Peyer's patch (tissue), 4 donors: ENCODE data around the gene MLH3. TPM values are rescaled to one million over a fixed set of nuclear protein-coding genes. Genes with fewer than 3 reads are reported as not detected.
A peak's percentile ranks its signal among the peaks of the same experiment; 100 is the strongest.

Experiments used
- DNase-seq, 3 donors: peaks; one replicate each; pipeline ENCODE4 v3.0.0-alpha.2; 2017 to 2019
- H3K27ac ChIP-seq, 4 donors: fragments of 200-600 bp; sonication (generic); one replicate each; pipeline ENCODE4 v1.5.1; 2016 to 2019
- H3K27me3 ChIP-seq, 2 donors: fragments of 200-600 bp; sonication (generic); one replicate each; pipeline ENCODE4 v1.5.1; 2019
- H3K36me3 ChIP-seq, 3 donors: fragments of 200-600 bp; sonication (generic); one replicate each; pipeline ENCODE4 v1.5.1; 2016 to 2019
- H3K4me1 ChIP-seq, 4 donors: fragments of 200-600 bp; sonication (generic); one replicate each; pipeline ENCODE4 v1.5.1; 2016 to 2019
- H3K4me3 ChIP-seq, 4 donors: fragments of 200-600 bp; sonication (generic); 1 replicate in 3 of 4; 2 replicates in 1 of 4; pipeline ENCODE4 v1.5.1; 2016 to 2019; ENCODE audit warnings: mild to moderate bottlenecking in 1 of 4
- H3K9me3 ChIP-seq, 4 donors: fragments of 200-600 bp; sonication (generic); one replicate each; pipeline ENCODE4 v1.5.1; 2016 to 2019; ENCODE audit warnings: mild to moderate bottlenecking in 1 of 4
- POLR2A ChIP-seq, 2 donors: fragments of 450-650 bp; IDR thresholded peaks; one replicate each; pipeline ENCODE4 v1.5.1; 2017; ENCODE audit warnings: antibody characterized with exemption in 2 of 2, mild to moderate bottlenecking in 2 of 2, moderate library complexity in 2 of 2
- total RNA-seq, 4 donors: library from RNA; depleted of rRNA; stranded (reverse); fragments of >200 nt; gene quantifications; one replicate each; pipeline ENCODE4 v1.1.0, GENCODE V29; 2016
- TF ChIP-seq, protein P1 (sequence below), 6 experiments: fragments of 450-650 bp in 4 of 6; fragments of 200-600 bp in 2 of 6; sonication (generic) in 1 of 6; IDR thresholded peaks; one replicate each; pipeline ENCODE4 v1.5.1; 2017 to 2019; ENCODE audit warnings: antibody characterized with exemption in 6 of 6, mild to moderate bottlenecking in 3 of 6, moderate library complexity in 1 of 6

Gene MLH3
- total RNA-seq, 4 donors from 2014 or later: 40.6 to 57.0 (median 48.5) TPM

DNA sequence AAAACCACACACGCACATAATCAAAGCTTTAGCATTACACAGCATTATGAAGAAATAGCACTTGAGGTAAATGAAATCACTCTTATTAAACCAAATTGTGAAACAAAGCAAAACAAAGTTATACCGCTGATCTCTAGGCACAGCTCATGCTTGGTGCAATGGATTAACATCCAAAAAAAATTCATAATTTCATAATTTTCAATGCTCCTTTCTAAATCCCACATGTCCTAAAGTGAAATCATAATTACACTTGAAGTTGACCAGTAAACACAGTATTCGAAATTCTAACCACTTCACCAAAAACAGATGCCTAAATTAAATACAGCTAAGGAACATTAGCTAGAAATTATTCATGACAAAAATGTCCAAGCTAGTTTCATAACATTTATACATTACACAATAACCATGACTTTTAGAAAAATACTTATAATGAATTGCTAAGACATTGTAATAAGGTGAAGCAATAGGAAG lies 1.5 kb downstream of the MLH3 start:
- TF ChIP-seq, protein P1, sequence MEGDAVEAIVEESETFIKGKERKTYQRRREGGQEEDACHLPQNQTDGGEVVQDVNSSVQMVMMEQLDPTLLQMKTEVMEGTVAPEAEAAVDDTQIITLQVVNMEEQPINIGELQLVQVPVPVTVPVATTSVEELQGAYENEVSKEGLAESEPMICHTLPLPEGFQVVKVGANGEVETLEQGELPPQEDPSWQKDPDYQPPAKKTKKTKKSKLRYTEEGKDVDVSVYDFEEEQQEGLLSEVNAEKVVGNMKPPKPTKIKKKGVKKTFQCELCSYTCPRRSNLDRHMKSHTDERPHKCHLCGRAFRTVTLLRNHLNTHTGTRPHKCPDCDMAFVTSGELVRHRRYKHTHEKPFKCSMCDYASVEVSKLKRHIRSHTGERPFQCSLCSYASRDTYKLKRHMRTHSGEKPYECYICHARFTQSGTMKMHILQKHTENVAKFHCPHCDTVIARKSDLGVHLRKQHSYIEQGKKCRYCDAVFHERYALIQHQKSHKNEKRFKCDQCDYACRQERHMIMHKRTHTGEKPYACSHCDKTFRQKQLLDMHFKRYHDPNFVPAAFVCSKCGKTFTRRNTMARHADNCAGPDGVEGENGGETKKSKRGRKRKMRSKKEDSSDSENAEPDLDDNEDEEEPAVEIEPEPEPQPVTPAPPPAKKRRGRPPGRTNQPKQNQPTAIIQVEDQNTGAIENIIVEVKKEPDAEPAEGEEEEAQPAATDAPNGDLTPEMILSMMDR (IDR thresholded peaks at IDR 0.05): no peak
- TF ChIP-seq POLR2A (IDR thresholded peaks at IDR 0.05): no peak
- no peaks in the 10 kb centered on the region for H3K27me3 ChIP-seq
- no peaks in the 10 kb centered on the region for H3K9me3 ChIP-seq
- no peak for DNase-seq
- H3K36me3 ChIP-seq: peaks cover 0 to 3% (median 0%) of the 10 kb centered on the region in 3 donors
- peak overlapping the region; percentile 24 to 94 (median 47) for H3K27ac ChIP-seq
- no peak overlapping the region for H3K4me3 ChIP-seq
- H3K4me1 ChIP-seq: peaks cover 0 to 11% (median 0%) of the 10 kb centered on the region in 4 donors

DNA sequence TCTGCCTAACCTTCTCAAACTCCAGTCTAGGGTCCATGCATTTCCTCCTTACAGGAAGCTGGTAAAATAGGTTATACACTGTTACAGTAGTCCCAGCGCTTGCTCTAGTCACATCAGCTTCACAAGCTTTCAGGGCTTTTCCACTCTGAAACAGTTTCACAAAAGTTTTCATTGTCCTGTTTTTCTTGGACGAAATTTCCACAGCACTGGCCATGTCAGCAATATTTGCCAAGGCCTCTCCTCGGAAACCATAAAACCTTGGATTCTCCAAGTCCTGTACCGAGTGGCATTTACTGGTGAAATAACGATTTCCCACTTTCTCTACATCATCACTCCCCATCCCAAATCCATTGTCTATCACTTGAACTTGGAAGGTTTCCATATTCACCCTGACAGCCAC lies 2.1 kb downstream of the MLH3 start:
- Histone ChIP-seq H3K27me3 (no peaks in the 10 kb centered on the region), H3K36me3 (peaks cover 0 to 3% (median 0%) of the 10 kb centered on the region in 3 donors), H3K4me3 (no peak overlapping the region), H3K4me1 (peaks cover 0 to 14% (median 2%) of the 10 kb centered on the region in 4 donors), H3K9me3 (no peaks in the 10 kb centered on the region), H3K27ac (peak overlapping the region; percentile 24 to 52 (median 47))
- DNase-seq: no peak
- TF ChIP-seq, protein P1 (IDR thresholded peaks at IDR 0.05): no peak
- no peak for TF ChIP-seq POLR2A (IDR thresholded peaks at IDR 0.05)

DNA sequence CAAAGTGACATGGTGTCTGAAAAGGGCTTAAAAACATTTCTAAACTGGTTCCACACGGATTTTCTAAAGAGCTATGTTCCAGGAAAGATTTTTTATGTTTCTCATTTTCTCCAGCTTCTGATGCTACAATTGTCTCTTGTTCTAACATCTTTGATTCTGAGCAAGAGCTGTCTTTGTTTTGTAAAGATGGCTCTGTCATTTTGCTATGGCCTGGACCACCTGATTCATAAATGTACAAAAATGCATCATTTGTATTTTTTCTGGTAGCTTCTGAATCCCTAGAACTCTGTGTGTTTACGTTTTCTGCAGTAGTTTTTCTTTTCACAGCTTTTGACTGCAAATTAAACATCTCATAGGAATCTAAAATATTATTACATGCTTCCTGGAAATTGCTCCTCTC lies 3.2 kb downstream of the MLH3 start:
- Histone ChIP-seq H3K9me3 (no peaks in the 10 kb centered on the region), H3K4me3 (no peak overlapping the region), H3K27me3 (no peaks in the 10 kb centered on the region), H3K4me1 (peaks cover 0 to 16% (median 2%) of the 10 kb centered on the region in 4 donors), H3K36me3 (peaks cover 0 to 3% (median 0%) of the 10 kb centered on the region in 3 donors), H3K27ac (no peak overlapping the region)
- no peak for TF ChIP-seq POLR2A (IDR thresholded peaks at IDR 0.05)
- TF ChIP-seq, protein P1 (IDR thresholded peaks at IDR 0.05): no peak
- no peak for DNase-seq

DNA sequence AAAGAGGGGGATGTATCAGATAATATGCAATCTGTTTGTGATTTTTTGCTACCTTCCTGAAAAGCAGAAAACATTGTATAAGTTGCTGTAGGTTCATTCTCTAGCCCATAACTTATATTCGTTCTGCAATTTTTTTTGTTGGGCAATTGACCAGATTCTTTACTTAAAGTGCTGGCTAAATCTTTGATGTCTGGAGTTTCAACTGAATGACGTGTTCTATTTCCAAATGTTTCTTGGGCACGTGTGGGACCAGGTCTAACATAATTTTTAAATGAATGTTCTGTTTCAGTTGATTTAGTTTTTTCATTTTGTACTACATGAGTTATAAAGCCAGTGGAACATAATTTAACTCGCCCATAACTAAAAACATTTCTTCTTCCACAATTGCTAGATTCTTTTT lies 3.8 kb downstream of the MLH3 start:
- Histone ChIP-seq H3K27ac (no peak overlapping the region), H3K9me3 (no peaks in the 10 kb centered on the region), H3K4me1 (peaks cover 0 to 21% (median 2%) of the 10 kb centered on the region in 4 donors), H3K4me3 (no peak overlapping the region), H3K27me3 (no peaks in the 10 kb centered on the region), H3K36me3 (peaks cover 0 to 7% (median 0%) of the 10 kb centered on the region in 3 donors)
- no peak for DNase-seq
- TF ChIP-seq, protein P1 (IDR thresholded peaks at IDR 0.05): no peak
- TF ChIP-seq POLR2A (IDR thresholded peaks at IDR 0.05): no peak

GRCh38 chr14:75046899-75047298 lies 4.4 kb downstream of the MLH3 start:
- Histone ChIP-seq H3K27me3 (no peaks in the 10 kb centered on the region), H3K4me1 (peaks cover 0 to 28% (median 2%) of the 10 kb centered on the region in 4 donors), H3K36me3 (peaks cover 0 to 7% (median 0%) of the 10 kb centered on the region in 3 donors), H3K27ac (peak overlapping the region in 1 of 4 donors; percentile 53), H3K4me3 (no peak overlapping the region), H3K9me3 (no peaks in the 10 kb centered on the region)
- DNase-seq: no peak
- TF ChIP-seq, protein P1 (IDR thresholded peaks at IDR 0.05): no peak
- no peak for TF ChIP-seq POLR2A (IDR thresholded peaks at IDR 0.05)
